ENCODE measurements around the gene SYNGR1. TPM values are rescaled to one million over a fixed set of nuclear protein-coding genes. Genes with fewer than 3 reads are reported as not detected.

The SYNGR1 gene
- total and polyA plus RNA-seq, 2 experiments from 2014 or later, result 30.9 to 37.0 TPM

DNA sequence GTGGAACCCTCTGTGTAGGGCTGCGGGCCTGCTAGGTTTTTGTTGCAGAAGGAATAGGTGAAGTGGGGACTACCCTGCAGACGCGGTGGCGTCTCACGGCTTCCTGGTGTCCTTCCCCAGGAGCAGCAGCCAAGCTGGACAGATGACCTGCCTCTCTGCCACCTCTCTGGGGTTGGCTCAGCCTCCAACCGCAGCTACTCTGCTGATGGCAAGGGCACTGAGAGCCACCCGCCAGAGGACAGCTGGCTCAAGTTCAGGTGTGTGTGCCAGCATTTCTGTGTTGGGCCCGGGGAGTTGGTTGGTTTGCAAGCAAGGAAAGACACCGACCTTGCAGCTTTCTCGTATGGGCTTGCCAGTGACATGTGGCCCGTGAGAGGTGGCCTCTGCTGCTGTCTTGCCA lies 65.1 kb downstream of the SYNGR1 start (continued):
- TF ChIP-seq ZNF462 (CRISPR knock-in tag; IDR thresholded peaks at IDR 0.05) (no peak), EZH2phosphoT487 (IDR thresholded peaks at IDR 0.05; ENCODE audit: unreplicated experiment) (no peak)

- H3K4me1 Mint-ChIP-seq, result no peaks in the 10 kb centered on the region; the same call in 1 of the 3 replicates
- Histone ChIP-seq H3K4me2 (no peak overlapping the region), H3K27ac (ENCODE audit: low read depth) (no peak overlapping the region), H3K27me3 (ENCODE audit: insufficient read depth) (no peaks in the 10 kb centered on the region), H3F3A (replicated peaks; ENCODE audit: low read depth) (no peaks in the 10 kb centered on the region), H2AFZ (no peak overlapping the region), H4K20me1 (replicated peaks; ENCODE audit: insufficient read depth) (no peaks in the 10 kb centered on the region), H3K79me2 (replicated peaks; ENCODE audit: insufficient read depth) (peaks cover 4% of the 10 kb centered on the region; the same call in 1 of the 2 replicates), H3K4me3 (no peak overlapping the region), H3K9me2 (ENCODE audit: insufficient read depth) (no peaks in the 10 kb centered on the region), H3K4me1 (ENCODE audit: insufficient read depth) (no peaks in the 10 kb centered on the region; the same call in 1 of the 2 replicates), H3K36me3 (ENCODE audit: insufficient read depth) (no peaks in the 10 kb centered on the region)
- DNase-seq (ENCODE audit: low spot score) (no peak), ATAC-seq (no peak)
- peaks cover 5% of the 10 kb centered on the region for H3K27me3 Mint-ChIP-seq (ENCODE audit: insufficient read depth, low read depth, poor library complexity)
- no peak overlapping the region for H3K4me3 Mint-ChIP-seq
- peaks cover 29% of the 10 kb centered on the region for H3K36me3 Mint-ChIP-seq (ENCODE audit: low read depth)
- no peaks in the 10 kb centered on the region for H3K9me3 Mint-ChIP-seq
- no peak overlapping the region for H3K27ac Mint-ChIP-seq
- TF ChIP-seq, protein P1, sequence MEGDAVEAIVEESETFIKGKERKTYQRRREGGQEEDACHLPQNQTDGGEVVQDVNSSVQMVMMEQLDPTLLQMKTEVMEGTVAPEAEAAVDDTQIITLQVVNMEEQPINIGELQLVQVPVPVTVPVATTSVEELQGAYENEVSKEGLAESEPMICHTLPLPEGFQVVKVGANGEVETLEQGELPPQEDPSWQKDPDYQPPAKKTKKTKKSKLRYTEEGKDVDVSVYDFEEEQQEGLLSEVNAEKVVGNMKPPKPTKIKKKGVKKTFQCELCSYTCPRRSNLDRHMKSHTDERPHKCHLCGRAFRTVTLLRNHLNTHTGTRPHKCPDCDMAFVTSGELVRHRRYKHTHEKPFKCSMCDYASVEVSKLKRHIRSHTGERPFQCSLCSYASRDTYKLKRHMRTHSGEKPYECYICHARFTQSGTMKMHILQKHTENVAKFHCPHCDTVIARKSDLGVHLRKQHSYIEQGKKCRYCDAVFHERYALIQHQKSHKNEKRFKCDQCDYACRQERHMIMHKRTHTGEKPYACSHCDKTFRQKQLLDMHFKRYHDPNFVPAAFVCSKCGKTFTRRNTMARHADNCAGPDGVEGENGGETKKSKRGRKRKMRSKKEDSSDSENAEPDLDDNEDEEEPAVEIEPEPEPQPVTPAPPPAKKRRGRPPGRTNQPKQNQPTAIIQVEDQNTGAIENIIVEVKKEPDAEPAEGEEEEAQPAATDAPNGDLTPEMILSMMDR (conservative IDR thresholded peaks at IDR 0.05; ENCODE audit: low read depth in 2 of 2), result no peak
- TF ChIP-seq, protein P2, sequence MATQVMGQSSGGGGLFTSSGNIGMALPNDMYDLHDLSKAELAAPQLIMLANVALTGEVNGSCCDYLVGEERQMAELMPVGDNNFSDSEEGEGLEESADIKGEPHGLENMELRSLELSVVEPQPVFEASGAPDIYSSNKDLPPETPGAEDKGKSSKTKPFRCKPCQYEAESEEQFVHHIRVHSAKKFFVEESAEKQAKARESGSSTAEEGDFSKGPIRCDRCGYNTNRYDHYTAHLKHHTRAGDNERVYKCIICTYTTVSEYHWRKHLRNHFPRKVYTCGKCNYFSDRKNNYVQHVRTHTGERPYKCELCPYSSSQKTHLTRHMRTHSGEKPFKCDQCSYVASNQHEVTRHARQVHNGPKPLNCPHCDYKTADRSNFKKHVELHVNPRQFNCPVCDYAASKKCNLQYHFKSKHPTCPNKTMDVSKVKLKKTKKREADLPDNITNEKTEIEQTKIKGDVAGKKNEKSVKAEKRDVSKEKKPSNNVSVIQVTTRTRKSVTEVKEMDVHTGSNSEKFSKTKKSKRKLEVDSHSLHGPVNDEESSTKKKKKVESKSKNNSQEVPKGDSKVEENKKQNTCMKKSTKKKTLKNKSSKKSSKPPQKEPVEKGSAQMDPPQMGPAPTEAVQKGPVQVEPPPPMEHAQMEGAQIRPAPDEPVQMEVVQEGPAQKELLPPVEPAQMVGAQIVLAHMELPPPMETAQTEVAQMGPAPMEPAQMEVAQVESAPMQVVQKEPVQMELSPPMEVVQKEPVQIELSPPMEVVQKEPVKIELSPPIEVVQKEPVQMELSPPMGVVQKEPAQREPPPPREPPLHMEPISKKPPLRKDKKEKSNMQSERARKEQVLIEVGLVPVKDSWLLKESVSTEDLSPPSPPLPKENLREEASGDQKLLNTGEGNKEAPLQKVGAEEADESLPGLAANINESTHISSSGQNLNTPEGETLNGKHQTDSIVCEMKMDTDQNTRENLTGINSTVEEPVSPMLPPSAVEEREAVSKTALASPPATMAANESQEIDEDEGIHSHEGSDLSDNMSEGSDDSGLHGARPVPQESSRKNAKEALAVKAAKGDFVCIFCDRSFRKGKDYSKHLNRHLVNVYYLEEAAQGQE (IDR thresholded peaks at IDR 0.05; ENCODE audit: unreplicated experiment), result no peak
- TF ChIP-seq EZH2phosphoT487 (IDR thresholded peaks at IDR 0.05; ENCODE audit: unreplicated experiment), result no peak
- TF ChIP-seq EZH2 (IDR thresholded peaks at IDR 0.05; ENCODE audit: low read depth, unreplicated experiment), result no peak
- no peak for TF ChIP-seq STAT1 (IDR thresholded peaks at IDR 0.05; ENCODE audit: unreplicated experiment)
- no peak for TF ChIP-seq ZNF331 (CRISPR knock-in tag; IDR thresholded peaks at IDR 0.05; ENCODE audit: low read depth)
- TF ChIP-seq POLR2AphosphoS5 (IDR thresholded peaks at IDR 0.05; ENCODE audit: low read depth), result no peak
- TF ChIP-seq JUNB (IDR thresholded peaks at IDR 0.05; ENCODE audit: unreplicated experiment), result no peak
Measured at GRCh38 chr22:39415506-39415905, 65.7 kb downstream of the SYNGR1 start.
